KMS-11 (cell line): ENCODE measurements around the gene ANGPTL4.
"Not testable (repeated sequence)": the region's sequence is repeated elsewhere in the genome, so short reads cannot be mapped to it uniquely, and the experiment has no call there.

ENCODE experiments used
- H2AFZ ChIP-seq: fragments of 200-600 bp; sonication (generic); 2 replicates; pipeline ENCODE4 v1.6.1; 2016; ENCODE audit warnings: antibody characterized with exemption, mixed run types, low read depth
- H3K27ac ChIP-seq: fragments of 200-600 bp; sonication (generic); 2 replicates; pipeline ENCODE4 v1.6.1; 2016; ENCODE audit warnings: mild to moderate bottlenecking, mixed run types
- H3K27me3 ChIP-seq: fragments of 200-600 bp; sonication (generic); 2 replicates; pipeline ENCODE4 v1.6.1; 2017; ENCODE audit warnings: mild to moderate bottlenecking, low read depth, mixed run types, moderate library complexity; ENCODE audit not compliant: insufficient read depth
- H3K36me3 ChIP-seq: fragments of 200-600 bp; sonication (generic); 2 replicates; pipeline ENCODE4 v1.6.1; 2017; ENCODE audit warnings: mild to moderate bottlenecking, mixed run types; ENCODE audit not compliant: insufficient read depth
- H3K4me1 ChIP-seq: fragments of 200-600 bp; sonication (generic); 2 replicates; pipeline ENCODE4 v1.6.1; 2016; ENCODE audit warnings: mild to moderate bottlenecking, low read depth, mixed run types; ENCODE audit not compliant: poor library complexity, severe bottlenecking
- H3K4me2 ChIP-seq: fragments of 200-600 bp; sonication (generic); 2 replicates; pipeline ENCODE4 v1.7.0; 2016; ENCODE audit warnings: mild to moderate bottlenecking, mixed run types
- H3K4me3 ChIP-seq: fragments of 200-600 bp; sonication (generic); IDR thresholded peaks from 2 replicates; pipeline ENCODE4 v1.6.1; 2017; ENCODE audit warnings: low read depth, low read length, mixed read lengths; ENCODE audit not compliant: insufficient read depth
- H3K79me2 ChIP-seq: fragments of 200-600 bp; sonication (generic); 2 replicates; pipeline ENCODE4 v1.6.1; 2016; ENCODE audit warnings: low read depth, mixed run types; ENCODE audit not compliant: insufficient read depth
- H3K9ac ChIP-seq: fragments of 200-600 bp; sonication (generic); 2 replicates; pipeline ENCODE4 v1.6.1; 2016; ENCODE audit warnings: mild to moderate bottlenecking, mixed run types
- H4K20me1 ChIP-seq: fragments of 200-600 bp; sonication (generic); 2 replicates; pipeline ENCODE4 v1.6.1; 2016; ENCODE audit warnings: mild to moderate bottlenecking, mixed run types; ENCODE audit not compliant: insufficient read depth
- TF ChIP-seq, protein P1 (sequence below): fragments of 200-600 bp; sonication (generic); conservative IDR thresholded peaks from 2 replicates; pipeline ENCODE4 v1.6.1; 2017; ENCODE audit warnings: low read depth, mild to moderate bottlenecking, antibody characterized with exemption, low read length, moderate library complexity, mixed read lengths

ANGPTL4 gene

GRCh38 chr19:8342684-8343482 lies 21.1 kb upstream of the ANGPTL4 start, which contains the start of gene KANK3:
KANK3 (minus strand) TSS chr19:8343262; CDS start chr19:8337828, 5,434 bp downstream.
- no peak within 1 kb of the TSS for H3K4me2 ChIP-seq
- no peak within 1 kb of the TSS; the same call in 1 of the 2 replicates for H2AFZ ChIP-seq

GRCh38 chr19:8343483-8343844 lies 20.5 kb upstream of the ANGPTL4 start:
- H3K27ac ChIP-seq, result no peak overlapping the region
- no peak overlapping the region for H3K4me3 ChIP-seq
- no peaks in the 10 kb centered on the region for H3K79me2 ChIP-seq
- H3K27me3 ChIP-seq, result peaks cover 13% of the 10 kb centered on the region; the same call in 1 of the 2 replicates
- H3K9ac ChIP-seq, result no peak overlapping the region
- no peaks in the 10 kb centered on the region for H3K36me3 ChIP-seq
- H4K20me1 ChIP-seq, result no peaks in the 10 kb centered on the region
- TF ChIP-seq, protein P1, sequence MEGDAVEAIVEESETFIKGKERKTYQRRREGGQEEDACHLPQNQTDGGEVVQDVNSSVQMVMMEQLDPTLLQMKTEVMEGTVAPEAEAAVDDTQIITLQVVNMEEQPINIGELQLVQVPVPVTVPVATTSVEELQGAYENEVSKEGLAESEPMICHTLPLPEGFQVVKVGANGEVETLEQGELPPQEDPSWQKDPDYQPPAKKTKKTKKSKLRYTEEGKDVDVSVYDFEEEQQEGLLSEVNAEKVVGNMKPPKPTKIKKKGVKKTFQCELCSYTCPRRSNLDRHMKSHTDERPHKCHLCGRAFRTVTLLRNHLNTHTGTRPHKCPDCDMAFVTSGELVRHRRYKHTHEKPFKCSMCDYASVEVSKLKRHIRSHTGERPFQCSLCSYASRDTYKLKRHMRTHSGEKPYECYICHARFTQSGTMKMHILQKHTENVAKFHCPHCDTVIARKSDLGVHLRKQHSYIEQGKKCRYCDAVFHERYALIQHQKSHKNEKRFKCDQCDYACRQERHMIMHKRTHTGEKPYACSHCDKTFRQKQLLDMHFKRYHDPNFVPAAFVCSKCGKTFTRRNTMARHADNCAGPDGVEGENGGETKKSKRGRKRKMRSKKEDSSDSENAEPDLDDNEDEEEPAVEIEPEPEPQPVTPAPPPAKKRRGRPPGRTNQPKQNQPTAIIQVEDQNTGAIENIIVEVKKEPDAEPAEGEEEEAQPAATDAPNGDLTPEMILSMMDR, result no peak
- no peak overlapping the region; the same call in 1 of the 2 replicates for H2AFZ ChIP-seq
- no peak overlapping the region for H3K4me2 ChIP-seq
- no peaks in the 10 kb centered on the region for H3K4me1 ChIP-seq

More at GRCh38 chr19:8342684-8343482, 21.1 kb upstream of the ANGPTL4 start, which contains the start of gene KANK3:
- Histone ChIP-seq H4K20me1 (no peaks in the 10 kb centered on the region), H3K79me2 (no peaks in the 10 kb centered on the region), H3K9ac (no peak within 1 kb of the TSS), H3K4me3 (no peak within 1 kb of the TSS), H3K27ac (no peak within 1 kb of the TSS), H3K36me3 (no peaks in the 10 kb centered on the region), H3K27me3 (peaks cover 17% of the 10 kb centered on the region; the same call in 1 of the 2 replicates), H3K4me1 (no peaks in the 10 kb centered on the region)
- TF ChIP-seq, protein P1, result no peak

DNA sequence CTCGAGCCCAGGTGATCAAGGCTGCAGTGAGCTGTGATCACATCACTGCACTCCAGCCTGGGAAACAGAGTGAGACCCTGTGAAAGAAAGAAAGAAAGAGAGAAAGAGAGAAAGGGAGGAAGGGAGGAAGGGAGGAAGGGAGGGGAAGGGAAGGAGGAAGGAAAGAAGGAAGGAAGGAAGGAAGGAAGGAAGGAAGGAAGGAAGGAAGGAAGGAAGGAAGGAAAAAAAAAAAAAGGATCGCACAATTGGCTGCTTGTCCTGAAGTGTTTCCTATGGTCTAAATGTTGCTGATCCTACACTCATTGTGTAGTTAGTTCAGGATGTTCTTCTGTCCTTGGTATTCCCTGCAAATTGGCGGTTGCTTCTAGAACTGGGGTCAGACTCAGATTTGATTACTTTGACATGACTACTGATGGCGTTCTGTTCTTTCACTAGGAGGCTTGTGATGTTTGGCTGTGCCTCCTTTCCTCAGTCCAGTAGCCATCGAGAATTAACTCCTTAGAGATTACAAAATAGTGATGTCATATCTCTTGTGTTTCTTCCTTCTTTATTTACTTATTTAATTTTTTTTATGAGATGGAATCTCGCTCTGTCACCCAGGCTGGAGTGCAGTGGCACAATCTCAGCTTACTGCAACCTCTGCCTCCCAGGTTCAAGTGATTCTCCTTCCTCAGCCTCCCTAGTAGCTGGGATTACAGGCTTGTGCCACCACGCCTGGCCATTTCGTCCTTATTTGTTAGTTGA lies 14.2 kb upstream of the ANGPTL4 start:
- not testable (repeated sequence) for H2AFZ ChIP-seq, H3K36me3 ChIP-seq, H3K4me1 ChIP-seq, H3K79me2 ChIP-seq, H4K20me1 ChIP-seq, H3K4me2 ChIP-seq, H3K27ac ChIP-seq, H3K9ac ChIP-seq, H3K4me3 ChIP-seq
- peaks cover 19% of the 10 kb centered on the region; the same call in 1 of the 2 replicates for H3K27me3 ChIP-seq

DNA sequence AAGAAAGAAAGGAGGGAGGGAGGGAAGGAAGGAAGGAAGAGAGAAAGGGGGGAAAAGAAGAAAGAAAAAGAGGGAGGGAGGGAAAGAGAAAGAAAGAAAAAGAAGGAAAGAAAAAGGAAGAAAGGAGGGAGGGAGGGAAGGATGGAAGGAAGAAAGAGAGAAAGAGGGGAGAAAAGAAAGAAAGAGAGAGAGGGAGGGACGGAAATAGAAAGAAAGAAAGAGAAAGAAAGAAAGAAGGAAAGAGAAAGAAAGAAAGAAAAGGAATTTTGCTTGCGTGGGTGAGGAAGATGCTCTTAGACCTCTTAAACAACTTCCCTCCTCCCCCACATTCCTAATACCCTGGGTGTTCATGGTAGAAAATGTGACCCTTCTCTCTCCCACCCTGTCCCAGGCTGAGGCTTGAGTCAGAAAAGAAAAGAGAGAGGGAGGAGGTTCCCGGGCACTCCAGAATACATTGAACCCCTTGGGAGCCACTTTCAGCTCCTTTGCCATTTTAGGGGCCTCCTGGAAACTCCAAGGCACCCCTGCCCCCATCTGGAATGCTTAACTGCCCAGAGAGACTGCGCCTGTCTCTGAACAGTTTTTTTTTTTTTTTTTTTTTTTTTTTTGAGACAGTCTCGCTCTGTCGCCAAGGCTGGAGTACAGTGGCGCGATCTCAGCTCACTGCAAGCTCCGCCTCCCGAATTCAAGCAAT lies 11.7 kb upstream of the ANGPTL4 start:
- Histone ChIP-seq H3K4me3 (no peak overlapping the region), H3K79me2 (no peaks in the 10 kb centered on the region), H4K20me1 (no peaks in the 10 kb centered on the region), H3K27me3 (peaks cover 16% of the 10 kb centered on the region; the same call in 1 of the 2 replicates), H3K27ac (no peak overlapping the region), H3K4me2 (no peak overlapping the region), H3K4me1 (no peaks in the 10 kb centered on the region), H3K9ac (no peak overlapping the region), H2AFZ (no peak overlapping the region), H3K36me3 (no peaks in the 10 kb centered on the region)
- TF ChIP-seq, protein P1, result no peak

DNA sequence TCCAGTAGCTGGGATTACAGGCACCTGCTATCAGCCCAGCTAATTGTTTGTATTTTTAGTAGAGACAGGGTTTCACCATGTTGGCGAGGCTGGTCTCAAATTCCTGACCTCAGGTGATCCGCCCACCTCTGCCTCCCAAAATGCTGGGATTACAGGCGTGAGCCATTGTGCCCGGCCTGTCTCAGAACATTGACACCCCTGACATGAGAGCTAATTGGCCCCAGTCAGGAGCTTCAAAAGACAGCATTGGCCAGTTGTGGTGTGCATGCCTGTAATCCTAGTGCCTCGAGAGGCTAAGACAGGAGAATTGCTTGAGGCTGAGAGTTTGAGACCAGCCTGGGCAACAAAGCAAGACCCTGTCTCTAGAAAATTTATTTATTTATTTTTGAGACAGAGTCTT lies 11.1 kb upstream of the ANGPTL4 start:
- H3K4me3 ChIP-seq, H3K79me2 ChIP-seq, H3K36me3 ChIP-seq, H3K9ac ChIP-seq, H2AFZ ChIP-seq, H3K4me2 ChIP-seq, H3K27ac ChIP-seq, H3K4me1 ChIP-seq, H4K20me1 ChIP-seq: not testable (repeated sequence)
- peaks cover 16% of the 10 kb centered on the region; the same call in 1 of the 2 replicates for H3K27me3 ChIP-seq
